ENCODE data around the gene GALNT2. TPM values are rescaled to one million over a fixed set of nuclear protein-coding genes. Genes with fewer than 3 reads are reported as not detected.

GALNT2 gene
- polyA plus RNA-seq, 1 of the 3 experiments (the other 2 are of a cell fraction) = 118 TPM

GRCh38 chr1:230159580-230159979 lies 92.5 kb downstream of the GALNT2 start:
- Histone ChIP-seq H3K9me2 (no peaks in the 10 kb centered on the region), H3F3A (replicated peaks; ENCODE audit: insufficient read depth) (no peaks in the 10 kb centered on the region), H3K4me1 (ENCODE audit: control insufficient read depth in 1 of 2, insufficient read depth in 2 of 2, low read depth in 1 of 2, low read length in 1 of 2) (peaks cover 0 to 17% of the 10 kb centered on the region in 2 experiments; a peak in 2 of 4 replicates), H3K4me2 (no peak overlapping the region), H3K36me3 (replicated peaks in 1 of 2; ENCODE audit: control insufficient read depth in 1 of 2, insufficient read depth in 2 of 2, low read length in 1 of 2) (peaks cover 0 to 3% of the 10 kb centered on the region in 2 experiments), H3K9me3 (no peaks in the 10 kb centered on the region), H3K4me3 (ENCODE audit: low read depth in 2 of 2, low read length in 1 of 2) (no peak overlapping the region), H3K27me3 (ENCODE audit: insufficient read depth) (no peaks in the 10 kb centered on the region), H2AFZ (ENCODE audit: low read depth) (no peak overlapping the region), H3K9ac (no peak overlapping the region), H3K27ac (ENCODE audit: low read depth in 2 of 2, low read length in 1 of 2) (no peak overlapping the region), H3K79me2 (ENCODE audit: insufficient read depth) (peaks cover 73% of the 10 kb centered on the region), H4K20me1 (ENCODE audit: insufficient read depth) (peaks cover 43% of the 10 kb centered on the region)
- no peak for DNase-seq
- POLR2A ChIA-PET = no interaction called here
- TF ChIP-seq SMC3 (IDR thresholded peaks at IDR 0.05; ENCODE audit: low read depth, low read length) (no peak), MEF2A (IDR thresholded peaks at IDR 0.05; ENCODE audit: borderline replicate concordance, low read depth) (no peak), RXRA (IDR thresholded peaks at IDR 0.05; ENCODE audit: borderline replicate concordance, low read depth) (no peak), ELF1 (IDR thresholded peaks at IDR 0.05) (no peak)
- TF ChIP-seq, protein P1, sequence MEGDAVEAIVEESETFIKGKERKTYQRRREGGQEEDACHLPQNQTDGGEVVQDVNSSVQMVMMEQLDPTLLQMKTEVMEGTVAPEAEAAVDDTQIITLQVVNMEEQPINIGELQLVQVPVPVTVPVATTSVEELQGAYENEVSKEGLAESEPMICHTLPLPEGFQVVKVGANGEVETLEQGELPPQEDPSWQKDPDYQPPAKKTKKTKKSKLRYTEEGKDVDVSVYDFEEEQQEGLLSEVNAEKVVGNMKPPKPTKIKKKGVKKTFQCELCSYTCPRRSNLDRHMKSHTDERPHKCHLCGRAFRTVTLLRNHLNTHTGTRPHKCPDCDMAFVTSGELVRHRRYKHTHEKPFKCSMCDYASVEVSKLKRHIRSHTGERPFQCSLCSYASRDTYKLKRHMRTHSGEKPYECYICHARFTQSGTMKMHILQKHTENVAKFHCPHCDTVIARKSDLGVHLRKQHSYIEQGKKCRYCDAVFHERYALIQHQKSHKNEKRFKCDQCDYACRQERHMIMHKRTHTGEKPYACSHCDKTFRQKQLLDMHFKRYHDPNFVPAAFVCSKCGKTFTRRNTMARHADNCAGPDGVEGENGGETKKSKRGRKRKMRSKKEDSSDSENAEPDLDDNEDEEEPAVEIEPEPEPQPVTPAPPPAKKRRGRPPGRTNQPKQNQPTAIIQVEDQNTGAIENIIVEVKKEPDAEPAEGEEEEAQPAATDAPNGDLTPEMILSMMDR (IDR thresholded peaks at IDR 0.05) = no peak
- CTCF ChIA-PET = no interaction called here
- WGBS (ENCODE audit: low lambda C conversion rate) = 92% methylated on average over 4 of the region's 6 CpGs

DNA sequence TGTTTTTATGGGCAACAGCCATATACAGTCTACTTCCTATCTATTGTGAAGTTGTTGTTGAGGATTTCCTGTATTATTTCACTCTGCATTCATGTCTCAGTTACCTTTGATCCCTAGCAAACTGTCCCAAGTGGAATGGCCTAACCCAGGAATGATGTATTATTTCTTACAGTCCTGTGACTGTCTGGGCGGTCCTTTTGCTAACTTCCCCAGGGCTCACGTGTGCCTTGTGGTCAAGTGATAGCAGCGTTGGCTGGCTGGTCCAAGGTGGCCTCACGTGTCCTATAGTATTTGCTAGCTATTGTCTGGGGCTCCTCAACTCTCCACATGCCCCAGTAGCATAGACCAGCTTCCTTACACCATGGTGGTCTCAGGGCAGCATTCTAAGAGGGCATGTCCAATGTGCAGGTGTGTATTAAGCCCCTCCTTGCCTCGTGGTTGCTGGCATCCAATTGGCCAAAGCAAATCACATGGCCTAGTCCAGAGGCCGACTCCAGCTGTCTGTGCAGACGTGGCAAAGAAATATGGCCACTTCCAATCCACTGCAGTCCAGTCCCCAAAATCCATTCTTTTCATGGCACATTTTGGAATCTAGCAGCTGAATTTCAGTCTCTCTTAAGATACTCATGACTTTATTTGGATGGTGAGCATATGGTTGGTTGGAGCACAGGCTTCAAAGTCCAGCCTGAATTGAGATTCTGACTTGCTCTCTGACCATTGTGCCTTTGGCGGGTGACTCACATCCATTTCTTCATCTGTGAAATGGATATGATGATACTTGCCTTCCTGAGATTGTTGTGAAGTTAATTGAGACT lies 94.1 kb downstream of the GALNT2 start:
- Histone ChIP-seq H3K9me3 (no peaks in the 10 kb centered on the region), H3K27me3 (ENCODE audit: insufficient read depth) (no peaks in the 10 kb centered on the region), H3K36me3 (replicated peaks in 1 of 2; ENCODE audit: control insufficient read depth in 1 of 2, insufficient read depth in 2 of 2, low read length in 1 of 2) (peaks cover 0 to 3% of the 10 kb centered on the region in 2 experiments), H3K79me2 (ENCODE audit: insufficient read depth) (peaks cover 79% of the 10 kb centered on the region; the same call in 1 of the 2 replicates), H3K27ac (ENCODE audit: low read depth in 2 of 2, low read length in 1 of 2) (no peak overlapping the region), H3K9ac (no peak overlapping the region), H3K4me1 (ENCODE audit: control insufficient read depth in 1 of 2, insufficient read depth in 2 of 2, low read depth in 1 of 2, low read length in 1 of 2) (peaks cover 0 to 12% of the 10 kb centered on the region in 2 experiments; a peak in 1 of 4 replicates), H4K20me1 (ENCODE audit: insufficient read depth) (peaks cover 36% of the 10 kb centered on the region), H3F3A (replicated peaks; ENCODE audit: insufficient read depth) (no peaks in the 10 kb centered on the region), H3K9me2 (no peaks in the 10 kb centered on the region), H3K4me2 (no peak overlapping the region), H3K4me3 (ENCODE audit: low read depth in 2 of 2, low read length in 1 of 2) (no peak overlapping the region), H2AFZ (ENCODE audit: low read depth) (no peak overlapping the region)
- 91% methylated on average over 8 of the region's 8 CpGs for WGBS (ENCODE audit: low lambda C conversion rate)
- no peak for DNase-seq
- no peak for TF ChIP-seq ELF1 (IDR thresholded peaks at IDR 0.05)
- TF ChIP-seq, protein P2, sequence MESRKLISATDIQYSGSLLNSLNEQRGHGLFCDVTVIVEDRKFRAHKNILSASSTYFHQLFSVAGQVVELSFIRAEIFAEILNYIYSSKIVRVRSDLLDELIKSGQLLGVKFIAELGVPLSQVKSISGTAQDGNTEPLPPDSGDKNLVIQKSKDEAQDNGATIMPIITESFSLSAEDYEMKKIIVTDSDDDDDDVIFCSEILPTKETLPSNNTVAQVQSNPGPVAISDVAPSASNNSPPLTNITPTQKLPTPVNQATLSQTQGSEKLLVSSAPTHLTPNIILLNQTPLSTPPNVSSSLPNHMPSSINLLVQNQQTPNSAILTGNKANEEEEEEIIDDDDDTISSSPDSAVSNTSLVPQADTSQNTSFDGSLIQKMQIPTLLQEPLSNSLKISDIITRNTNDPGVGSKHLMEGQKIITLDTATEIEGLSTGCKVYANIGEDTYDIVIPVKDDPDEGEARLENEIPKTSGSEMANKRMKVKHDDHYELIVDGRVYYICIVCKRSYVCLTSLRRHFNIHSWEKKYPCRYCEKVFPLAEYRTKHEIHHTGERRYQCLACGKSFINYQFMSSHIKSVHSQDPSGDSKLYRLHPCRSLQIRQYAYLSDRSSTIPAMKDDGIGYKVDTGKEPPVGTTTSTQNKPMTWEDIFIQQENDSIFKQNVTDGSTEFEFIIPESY (IDR thresholded peaks at IDR 0.05; ENCODE audit: borderline replicate concordance, low read depth) = no peak
- TF ChIP-seq USF2 (IDR thresholded peaks at IDR 0.05; ENCODE audit: borderline replicate concordance, low read depth, low read length) = no peak
- no peak for TF ChIP-seq TEAD4 (IDR thresholded peaks at IDR 0.05; ENCODE audit: borderline replicate concordance, insufficient read depth)
- no peak for TF ChIP-seq REST (IDR thresholded peaks at IDR 0.05; ENCODE audit: low read depth, low read length)
- TF ChIP-seq SIN3A (IDR thresholded peaks at IDR 0.05; ENCODE audit: borderline replicate concordance, low read depth, low read length) = no peak
- no peak for TF ChIP-seq RXRA (IDR thresholded peaks at IDR 0.05; ENCODE audit: borderline replicate concordance, low read depth)
- no peak for TF ChIP-seq CHD2 (IDR thresholded peaks at IDR 0.05; ENCODE audit: low read length, partially characterized antibody)
- TF ChIP-seq FOXJ3 (CRISPR knock-in tag; IDR thresholded peaks at IDR 0.05) = no peak
- no peak for TF ChIP-seq TAF1 (IDR thresholded peaks at IDR 0.05; ENCODE audit: borderline replicate concordance, low read depth, low read length)
- no peak for TF ChIP-seq TCF12 (IDR thresholded peaks at IDR 0.05)
- no peak for TF ChIP-seq MEF2A (IDR thresholded peaks at IDR 0.05; ENCODE audit: borderline replicate concordance, low read depth)
- CTCF ChIA-PET = no interaction called here
- POLR2A ChIA-PET = no interaction called here
